OCI-LY1 (cell line): ENCODE measurements around the gene CBX4.

Source experiments
- H2AFZ ChIP-seq: fragments of 200-600 bp; sonication (generic), shearing (Covaris generic); 2 replicates; pipeline ENCODE4 v1.6.0; 2014; ENCODE audit warnings: antibody characterized with exemption, mild to moderate bottlenecking, low read length
- H3F3A ChIP-seq: fragments of 200-600 bp; sonication (generic), shearing (Covaris generic); 2 replicates; pipeline ENCODE4 v1.6.0; 2014; ENCODE audit warnings: mild to moderate bottlenecking, antibody characterized with exemption, low read length, moderate library complexity; ENCODE audit not compliant: insufficient read depth
- H3K27ac ChIP-seq: fragments of 200-600 bp; sonication (generic); 2 replicates; pipeline ENCODE4 v1.5.1; 2014; ENCODE audit warnings: low read length, mixed run types, mild to moderate bottlenecking, low read depth; ENCODE audit not compliant: poor library complexity, severe bottlenecking
- H3K27me3 ChIP-seq: fragments of 200-600 bp; sonication (generic); 2 replicates; pipeline ENCODE4 v1.6.0; 2014; ENCODE audit warnings: antibody characterized with exemption, mild to moderate bottlenecking, low read length, moderate library complexity; ENCODE audit not compliant: insufficient read depth
- H3K36me3 ChIP-seq: fragments of 200-600 bp; sonication (generic); 2 replicates; pipeline ENCODE4 v1.6.1; 2014; ENCODE audit warnings: mild to moderate bottlenecking, antibody characterized with exemption, low read length, moderate library complexity, mixed read lengths; ENCODE audit not compliant: insufficient read depth
- H3K4me1 ChIP-seq: fragments of 200-600 bp; sonication (generic); 2 replicates; pipeline ENCODE4 v1.5.1; 2014; ENCODE audit warnings: mild to moderate bottlenecking, low read length, moderate library complexity; ENCODE audit not compliant: insufficient read depth, severe bottlenecking
- H3K4me2 ChIP-seq: fragments of 200-600 bp; sonication (generic), shearing (Covaris generic); 2 replicates; pipeline ENCODE4 v1.6.1; 2014; ENCODE audit warnings: low read length
- H3K4me3 ChIP-seq: fragments of 200-600 bp; sonication (generic); 2 replicates; pipeline ENCODE4 v1.5.1; 2014; ENCODE audit warnings: low read length, low read depth, mild to moderate bottlenecking, mixed read lengths; ENCODE audit not compliant: poor library complexity, severe bottlenecking
- H3K79me2 ChIP-seq: fragments of 200-600 bp; shearing (Covaris generic); 2 replicates; pipeline ENCODE4 v1.6.1; 2016; ENCODE audit warnings: mixed run types, low read length, mixed read lengths; ENCODE audit not compliant: insufficient read depth
- H3K9ac ChIP-seq: fragments of 200-600 bp; sonication (generic), shearing (Covaris generic); 2 replicates; pipeline ENCODE4 v1.6.1; 2014; ENCODE audit warnings: mild to moderate bottlenecking, low read length, mixed read lengths
- H3K9me2 ChIP-seq: fragments of 200-600 bp; sonication (generic), shearing (Covaris generic); 2 replicates; pipeline ENCODE4 v1.6.1; 2014; ENCODE audit warnings: low read depth, mild to moderate bottlenecking, low read length, mixed read lengths
- H3K9me3 ChIP-seq: fragments of 200-600 bp; shearing (Covaris generic); 2 replicates; pipeline ENCODE4 v1.6.1; 2014; ENCODE audit warnings: low read length, mixed read lengths
- H4K20me1 ChIP-seq: fragments of 200-600 bp; sonication (generic), shearing (Covaris generic); 2 replicates; pipeline ENCODE4 v1.6.0; 2016; ENCODE audit warnings: mild to moderate bottlenecking, low read length; ENCODE audit not compliant: insufficient read depth
- CTCF ChIP-seq: fragments of 200-600 bp; sonication (generic), shearing (Covaris generic); IDR thresholded peaks from 2 replicates; pipeline ENCODE4 v1.5.1; 2017; ENCODE audit warnings: mild to moderate bottlenecking, antibody characterized with exemption, low read length, moderate library complexity, mixed read lengths
- EZH2 ChIP-seq: fragments of 200-600 bp; sonication (generic), shearing (Covaris generic); IDR thresholded peaks from 2 replicates; pipeline ENCODE4 v1.8.0; 2017; ENCODE audit warnings: borderline replicate concordance, mixed run types, mild to moderate bottlenecking, antibody characterized with exemption, low read length, moderate library complexity, mixed read lengths

Gene CBX4

GRCh38 chr17:79821331-79822095 lies 17.7 kb downstream of the CBX4 start:
- H3K27me3 ChIP-seq, result peaks cover 5% of the 10 kb centered on the region; the same call in 1 of the 2 replicates

GRCh38 chr17:79820959-79821330 lies 18.3 kb downstream of the CBX4 start:
- TF ChIP-seq CTCF, result no peak
- no peak for TF ChIP-seq EZH2
- peaks cover 5% of the 10 kb centered on the region; the same call in 1 of the 2 replicates for H3K27me3 ChIP-seq

More at GRCh38 chr17:79821331-79822095, 17.7 kb downstream of the CBX4 start:
- TF ChIP-seq CTCF (no peak), EZH2 (no peak)
- Histone ChIP-seq H3K9me2 (no peaks in the 10 kb centered on the region), H2AFZ (no peak overlapping the region), H3K9me3 (no peaks in the 10 kb centered on the region), H3K27ac (no peak overlapping the region), H3K9ac (no peak overlapping the region), H3K79me2 (no peaks in the 10 kb centered on the region), H3K36me3 (no peaks in the 10 kb centered on the region), H3K4me2 (no peak overlapping the region), H4K20me1 (no peaks in the 10 kb centered on the region), H3K4me1 (peaks cover 11% of the 10 kb centered on the region), H3K4me3 (no peak overlapping the region), H3F3A (no peaks in the 10 kb centered on the region)

GRCh38 chr17:79819534-79820276 lies 19.5 kb downstream of the CBX4 start:
- H4K20me1 ChIP-seq, result no peaks in the 10 kb centered on the region
- no peak overlapping the region for H3K9ac ChIP-seq
- H3F3A ChIP-seq, result no peaks in the 10 kb centered on the region
- peaks cover 3% of the 10 kb centered on the region; the same call in 1 of the 2 replicates for H3K27me3 ChIP-seq
- no peaks in the 10 kb centered on the region for H3K9me3 ChIP-seq
- TF ChIP-seq CTCF (no peak), EZH2 (no peak)
- H3K4me3 ChIP-seq, result no peak overlapping the region
- H3K27ac ChIP-seq, result no peak overlapping the region
- H3K79me2 ChIP-seq, result no peaks in the 10 kb centered on the region
- H2AFZ ChIP-seq, result no peak overlapping the region
- H3K9me2 ChIP-seq, result no peaks in the 10 kb centered on the region
- peaks cover 12% of the 10 kb centered on the region for H3K4me1 ChIP-seq
- no peak overlapping the region for H3K4me2 ChIP-seq
- no peaks in the 10 kb centered on the region for H3K36me3 ChIP-seq

More at GRCh38 chr17:79820959-79821330, 18.3 kb downstream of the CBX4 start:
- Histone ChIP-seq H3K27ac (no peak overlapping the region), H3K4me3 (no peak overlapping the region), H3K9me2 (no peaks in the 10 kb centered on the region), H2AFZ (no peak overlapping the region), H3K9ac (no peak overlapping the region), H4K20me1 (no peaks in the 10 kb centered on the region), H3K9me3 (no peaks in the 10 kb centered on the region), H3K36me3 (no peaks in the 10 kb centered on the region), H3K4me2 (no peak overlapping the region), H3F3A (no peaks in the 10 kb centered on the region), H3K4me1 (peaks cover 11% of the 10 kb centered on the region), H3K79me2 (no peaks in the 10 kb centered on the region)
